Right hindlimb (tissue), 1 donor: ENCODE measurements around the gene H6PD.
"Not testable (repeated sequence)": the region's sequence is repeated elsewhere in the genome, so short reads cannot be mapped to it uniquely, and the experiment has no call there.

Experiments
- DNase-seq: peaks from one replicate; pipeline ENCODE4 v3.0.0-alpha.2; 2018

H6PD gene

GRCh38 chr1:9280015-9280860 lies 45.7 kb downstream of the H6PD start:
- peak; percentile 59 for DNase-seq

- no peak for DNase-seq
Measured at GRCh38 chr1:9281071-9281827, 46.7 kb downstream of the H6PD start.

GRCh38 chr1:9281908-9282695 lies 47.5 kb downstream of the H6PD start:
- peak; percentile 64 for DNase-seq

GRCh38 chr1:9282696-9282955 lies 48.1 kb downstream of the H6PD start:
- DNase-seq, result no peak

GRCh38 chr1:9284061-9284460 lies 49.5 kb downstream of the H6PD start:
- no peak for DNase-seq

GRCh38 chr1:9286556-9286955 lies 52.0 kb downstream of the H6PD start:
- no peak for DNase-seq

- no peak for DNase-seq
Measured at GRCh38 chr1:9289090-9289534, 54.5 kb downstream of the H6PD start.

GRCh38 chr1:9289711-9290485 lies 55.3 kb downstream of the H6PD start:
- DNase-seq, result no peak

GRCh38 chr1:9291914-9292360 lies 57.4 kb downstream of the H6PD start:
- peak; percentile 79 for DNase-seq

GRCh38 chr1:9292361-9293240 lies 58.0 kb downstream of the H6PD start, which contains the start of gene SPSB1:
TSS of gene SPSB1 (plus strand) at chr1:9292894. CDS start at chr1:9355892, 62,998 bp downstream.
- peak; percentile 91 for DNase-seq

- DNase-seq, result no peak
Measured at GRCh38 chr1:9293241-9293532, 58.6 kb downstream of the H6PD start.

GRCh38 chr1:9293533-9294404 lies 59.2 kb downstream of the H6PD start:
- DNase-seq, result no peak

- DNase-seq, result no peak
Measured at GRCh38 chr1:9294405-9294773, 59.8 kb downstream of the H6PD start.

GRCh38 chr1:9294910-9295636 lies 60.5 kb downstream of the H6PD start:
- peak; percentile 78 for DNase-seq

GRCh38 chr1:9295884-9296283 lies 61.3 kb downstream of the H6PD start:
- DNase-seq, result no peak

GRCh38 chr1:9296850-9297249 lies 62.3 kb downstream of the H6PD start:
- no peak for DNase-seq

GRCh38 chr1:9297831-9298230 lies 63.3 kb downstream of the H6PD start:
- DNase-seq, result no peak

- DNase-seq, result no peak
Measured at GRCh38 chr1:9298282-9298681, 63.7 kb downstream of the H6PD start.

GRCh38 chr1:9299571-9300541 lies 65.3 kb downstream of the H6PD start:
- DNase-seq, result not testable (repeated sequence)
